ENCODE results near the gene NEU1. TPM values are rescaled to one million over a fixed set of nuclear protein-coding genes. Genes with fewer than 3 reads are reported as not detected.
"Not testable (repeated sequence)": the region's sequence is repeated elsewhere in the genome, so short reads cannot be mapped to it uniquely, and the experiment has no call there.

NEU1 gene
- total RNA-seq, 1 experiment from 2014 or later = 133 TPM

GRCh38 chr6:31815025-31815838, 47.4 kb downstream of the NEU1 start, which contains the start of the genes HSPA1A and HSPA1L:
Gene HSPA1A (plus strand): TSS chr6:31815543. CDS start chr6:31815757, 214 bp downstream.
Gene HSPA1L (minus strand): TSS chr6:31815283. CDS start chr6:31811972, 3,311 bp downstream.
- CTCF ChIA-PET = interaction anchor here (0.5 to 2.7 kb wide), 21 partner anchors 9 to 1299 kb away, joined by 3 to 19 read pairs (median 6); partner anchors contain the start of genes ABHD16A, CLIC1, HSPA1B and LSM2
- peak within 1 kb of the TSS; percentile 97 for H3K27ac Mint-ChIP-seq (ENCODE audit: unreplicated experiment)
- no peaks in the 10 kb centered on the region for H3K27me3 Mint-ChIP-seq (ENCODE audit: unreplicated experiment)
- intact Hi-C loops (cut with micrococcal nuclease; ENCODE audit: unreplicated experiment) = no loop called here
- peaks cover 54% of the 10 kb centered on the region for H3K36me3 Mint-ChIP-seq (ENCODE audit: insufficient read depth, unreplicated experiment)
- no peak for TF ChIP-seq CTCF (IDR thresholded peaks at IDR 0.05; ENCODE audit: unreplicated experiment)
- H3K9me3 Mint-ChIP-seq (ENCODE audit: low read depth, unreplicated experiment) = no peaks in the 10 kb centered on the region
- BruUV-seq (replicated peaks) = no TSS peak
- H3K4me3 Mint-ChIP-seq (ENCODE audit: low read depth, unreplicated experiment) = peak within 1 kb of the TSS; percentile 79
- peak; percentile 100 for DNase-seq
- peaks cover 25% of the 10 kb centered on the region for H3K4me1 Mint-ChIP-seq (ENCODE audit: low read depth, unreplicated experiment)

- peak overlapping the region; percentile 97 for H3K27ac Mint-ChIP-seq (ENCODE audit: unreplicated experiment)
- BruUV-seq (replicated peaks) = no TSS peak
- peak overlapping the region; percentile 79 for H3K4me3 Mint-ChIP-seq (ENCODE audit: low read depth, unreplicated experiment)
- no peaks in the 10 kb centered on the region for H3K9me3 Mint-ChIP-seq (ENCODE audit: low read depth, unreplicated experiment)
- intact Hi-C loops (cut with micrococcal nuclease; ENCODE audit: unreplicated experiment) = no loop called here
- peaks cover 48% of the 10 kb centered on the region for H3K36me3 Mint-ChIP-seq (ENCODE audit: insufficient read depth, unreplicated experiment)
- CTCF ChIA-PET = interaction anchor here (0.5 to 2.7 kb wide), 21 partner anchors 7 to 1298 kb away, joined by 3 to 19 read pairs (median 7); partner anchors contain the start of genes ABHD16A, HSPA1B, LSM2 and LY6G5C
- no peak for TF ChIP-seq CTCF (IDR thresholded peaks at IDR 0.05; ENCODE audit: unreplicated experiment)
- peaks cover 19% of the 10 kb centered on the region for H3K4me1 Mint-ChIP-seq (ENCODE audit: low read depth, unreplicated experiment)
- H3K27me3 Mint-ChIP-seq (ENCODE audit: unreplicated experiment) = no peaks in the 10 kb centered on the region
- peak; percentile 99 for DNase-seq
Observed at GRCh38 chr6:31814677-31815024, 48.0 kb downstream of the NEU1 start.

- intact Hi-C loops (cut with micrococcal nuclease; ENCODE audit: unreplicated experiment) = no loop called here
- H3K27ac Mint-ChIP-seq (ENCODE audit: unreplicated experiment) = peak overlapping the region; percentile 97
- no peak for DNase-seq
- H3K9me3 Mint-ChIP-seq (ENCODE audit: low read depth, unreplicated experiment) = no peaks in the 10 kb centered on the region
- CTCF ChIA-PET = interaction anchor here (1.8 to 2.7 kb wide), 4 partner anchors 8 to 38 kb away, joined by 5 to 19 read pairs (median 8); partner anchors contain the start of genes HSPA1B and VARS1
- peaks cover 36% of the 10 kb centered on the region for H3K36me3 Mint-ChIP-seq (ENCODE audit: insufficient read depth, unreplicated experiment)
- no peak for TF ChIP-seq CTCF (IDR thresholded peaks at IDR 0.05; ENCODE audit: unreplicated experiment)
- peak overlapping the region; percentile 79 for H3K4me3 Mint-ChIP-seq (ENCODE audit: low read depth, unreplicated experiment)
- H3K27me3 Mint-ChIP-seq (ENCODE audit: unreplicated experiment) = no peaks in the 10 kb centered on the region
- no TSS peak for BruUV-seq (replicated peaks)
- peaks cover 18% of the 10 kb centered on the region for H3K4me1 Mint-ChIP-seq (ENCODE audit: low read depth, unreplicated experiment)
Observed at GRCh38 chr6:31813465-31813849, 49.2 kb downstream of the NEU1 start.

GRCh38 chr6:31811645-31812044, 51.0 kb downstream of the NEU1 start:
- CTCF ChIA-PET = interaction anchor here (1.0 kb wide), 1 partner anchor 16 kb away, joined by 4 read pairs; the partner anchor contains the start of gene VARS1
- Mint-ChIP-seq H3K9me3 (ENCODE audit: low read depth, unreplicated experiment) (no peaks in the 10 kb centered on the region), H3K36me3 (ENCODE audit: insufficient read depth, unreplicated experiment) (peaks cover 28% of the 10 kb centered on the region), H3K27me3 (ENCODE audit: unreplicated experiment) (no peaks in the 10 kb centered on the region), H3K4me3 (ENCODE audit: low read depth, unreplicated experiment) (no peak overlapping the region), H3K4me1 (ENCODE audit: low read depth, unreplicated experiment) (peaks cover 24% of the 10 kb centered on the region), H3K27ac (ENCODE audit: unreplicated experiment) (no peak overlapping the region)
- no TSS peak for BruUV-seq (replicated peaks)
- no peak for TF ChIP-seq CTCF (IDR thresholded peaks at IDR 0.05; ENCODE audit: unreplicated experiment)
- no peak for DNase-seq
- intact Hi-C loops (cut with micrococcal nuclease; ENCODE audit: unreplicated experiment) = no loop called here

GRCh38 chr6:31808599-31808998, 54.0 kb downstream of the NEU1 start:
- not testable (repeated sequence) for BruUV-seq (replicated peaks)

More at GRCh38 chr6:31808599-31808998, 54.0 kb downstream of the NEU1 start:
- CTCF ChIA-PET; H3K27me3 Mint-ChIP-seq (ENCODE audit: unreplicated experiment); DNase-seq; H3K9me3 Mint-ChIP-seq (ENCODE audit: low read depth, unreplicated experiment); H3K4me3 Mint-ChIP-seq (ENCODE audit: low read depth, unreplicated experiment); intact Hi-C loops (cut with micrococcal nuclease; ENCODE audit: unreplicated experiment); H3K27ac Mint-ChIP-seq (ENCODE audit: unreplicated experiment): not testable (repeated sequence)
- Mint-ChIP-seq H3K4me1 (ENCODE audit: low read depth, unreplicated experiment) (peaks cover 29% of the 10 kb centered on the region), H3K36me3 (ENCODE audit: insufficient read depth, unreplicated experiment) (peaks cover 36% of the 10 kb centered on the region)
